HG02759 (cell line): ENCODE data around the gene ORAI2.
"Not testable (repeated sequence)": the region's sequence is repeated elsewhere in the genome, so short reads cannot be mapped to it uniquely, and the experiment has no call there.

Experiments used
- ATAC-seq: cut with Tn5 transposase; IDR thresholded peaks from one replicate; pipeline ENCODE4 v1.9.1; 2021; ENCODE audit warnings: mild to moderate bottlenecking, moderate library complexity; ENCODE audit not compliant: unreplicated experiment

ORAI2 gene

GRCh38 chr7:102494473-102495149 is 61.2 kb downstream of the ORAI2 start:
- peak; percentile 72 for ATAC-seq

GRCh38 chr7:102496861-102497260 is 63.5 kb downstream of the ORAI2 start:
- not testable (repeated sequence) for ATAC-seq

- not testable (repeated sequence) for ATAC-seq
These were observed 63.9 kb downstream of the ORAI2 start for GRCh38 chr7:102497308-102497707.

GRCh38 chr7:102498321-102498720 is 64.9 kb downstream of the ORAI2 start:
- ATAC-seq = not testable (repeated sequence)

GRCh38 chr7:102503141-102503540 is 69.8 kb downstream of the ORAI2 start:
- not testable (repeated sequence) for ATAC-seq

DNA sequence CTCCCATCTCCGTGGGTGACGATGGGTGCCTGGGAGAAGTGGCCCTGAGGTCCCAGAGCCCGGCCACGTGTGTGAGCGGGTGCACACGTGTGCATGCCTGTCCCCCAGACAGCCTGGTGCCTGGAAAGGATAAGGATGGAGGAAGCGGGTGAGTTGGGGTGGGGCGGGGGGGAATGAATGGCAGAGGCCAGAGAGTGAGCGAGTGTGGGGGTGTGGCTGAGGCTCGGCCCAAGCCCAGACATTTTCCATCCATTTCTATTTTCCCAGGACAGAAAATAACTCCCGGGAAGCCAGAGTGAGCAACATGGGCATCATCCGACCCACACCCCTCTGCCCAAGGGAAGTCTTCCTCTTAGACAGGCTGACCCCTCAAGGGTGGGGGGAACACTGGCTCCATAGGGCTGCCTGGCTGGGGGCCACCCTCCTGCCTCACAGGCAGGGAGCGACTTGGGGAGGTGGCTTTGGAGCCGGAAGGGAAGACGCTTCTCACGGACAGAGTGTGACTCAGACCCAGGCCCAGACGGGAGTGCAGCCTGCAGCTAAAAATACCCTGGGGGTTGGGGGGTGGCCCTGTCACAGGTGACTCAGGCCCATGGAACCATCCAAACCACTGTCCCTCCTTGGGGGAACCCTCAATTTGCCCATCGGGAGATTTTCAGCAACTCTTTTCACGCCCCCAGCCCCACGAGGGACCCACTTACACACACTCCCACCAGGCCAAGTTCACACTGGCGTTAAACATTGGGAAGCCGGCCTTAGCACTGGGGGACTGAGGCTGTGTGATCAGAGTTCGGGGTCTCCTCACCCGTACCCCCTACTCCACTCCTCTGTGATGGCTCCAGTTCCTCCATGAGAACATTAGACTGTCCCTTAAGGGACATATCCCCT is 72.2 kb downstream of the ORAI2 start:
- not testable (repeated sequence) for ATAC-seq
